ENCODE data around the gene SRPX2.
"Not testable (repeated sequence)": the region's sequence is repeated elsewhere in the genome, so short reads cannot be mapped to it uniquely, and the experiment has no call there.

The SRPX2 gene

GRCh38 chrX:100695991-100696390 is 52.0 kb downstream of the SRPX2 start:
- no peak for DNase-seq (ENCODE audit: extremely low read depth in 1 of 2, low read depth in 1 of 2)

DNA sequence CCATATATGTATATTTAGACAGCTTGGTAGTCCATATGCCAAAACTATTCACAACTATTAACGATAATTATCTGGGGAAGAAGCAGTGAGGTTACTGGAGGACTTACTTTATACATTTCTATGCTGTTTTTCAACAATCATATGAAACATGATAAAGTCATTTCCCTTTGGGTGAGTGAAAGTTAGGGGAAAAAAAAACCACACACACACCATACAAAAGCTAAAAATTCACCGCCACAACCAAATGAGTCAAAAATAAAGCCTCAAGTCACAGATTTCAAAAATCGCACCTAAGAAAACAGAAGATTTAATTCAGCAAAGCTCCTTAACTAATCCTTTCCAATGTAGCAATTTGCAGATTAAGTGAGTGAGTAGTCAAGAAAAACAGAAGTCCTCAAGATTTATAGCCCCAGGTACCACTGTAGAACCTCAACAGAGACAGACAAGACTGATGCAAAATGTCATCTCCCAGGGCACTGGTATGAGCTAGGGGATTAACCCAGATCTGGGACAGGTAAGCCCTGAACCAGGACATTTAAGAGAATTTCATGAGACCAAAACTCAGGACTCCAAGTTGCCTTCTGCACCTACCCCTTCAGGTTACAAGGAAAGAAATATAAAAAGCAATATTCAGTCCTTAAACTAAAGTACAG is 52.8 kb downstream of the SRPX2 start:
- DNase-seq (ENCODE audit: extremely low read depth in 1 of 2, low read depth in 1 of 2): no peak

DNA sequence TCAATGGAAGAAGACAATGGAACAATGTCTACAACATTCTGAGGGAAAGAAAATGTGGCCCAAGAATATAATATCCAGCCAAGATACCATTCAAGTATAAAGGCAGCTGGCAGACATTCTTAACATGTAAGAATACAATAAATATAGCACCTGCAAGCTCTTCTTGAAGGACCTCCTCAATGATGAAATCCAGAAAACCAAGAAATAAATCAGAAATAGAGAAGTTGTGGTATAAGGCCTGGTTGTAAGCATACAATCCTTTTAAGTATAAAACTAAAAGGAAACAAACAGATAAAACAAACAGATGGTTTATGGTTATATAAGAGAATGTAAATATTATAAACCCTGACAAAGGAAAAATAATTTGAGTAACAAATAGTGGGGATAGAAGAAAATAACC is 54.6 kb downstream of the SRPX2 start:
- no peak for DNase-seq (ENCODE audit: extremely low read depth in 1 of 2, low read depth in 1 of 2)

DNA sequence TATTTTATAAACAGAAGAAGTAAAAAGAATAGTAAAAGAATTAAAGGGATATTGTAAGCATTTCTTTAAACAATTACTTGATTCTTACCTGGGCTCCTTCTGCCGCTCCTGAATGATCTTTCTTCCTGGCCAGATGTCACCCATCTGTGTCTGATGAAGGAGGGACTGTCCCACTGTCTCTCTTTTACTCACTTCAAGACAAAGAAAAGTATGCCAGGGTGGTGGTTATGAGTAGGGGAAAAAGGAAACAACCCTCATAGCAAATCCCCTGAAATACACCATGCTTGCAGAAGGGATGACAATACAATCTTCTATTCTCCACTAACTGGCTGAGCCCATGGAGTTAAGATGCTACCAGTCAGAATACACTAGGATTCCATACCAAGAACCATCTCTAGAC is 56.8 kb downstream of the SRPX2 start:
- no peak for DNase-seq (ENCODE audit: extremely low read depth in 1 of 2, low read depth in 1 of 2)

DNA sequence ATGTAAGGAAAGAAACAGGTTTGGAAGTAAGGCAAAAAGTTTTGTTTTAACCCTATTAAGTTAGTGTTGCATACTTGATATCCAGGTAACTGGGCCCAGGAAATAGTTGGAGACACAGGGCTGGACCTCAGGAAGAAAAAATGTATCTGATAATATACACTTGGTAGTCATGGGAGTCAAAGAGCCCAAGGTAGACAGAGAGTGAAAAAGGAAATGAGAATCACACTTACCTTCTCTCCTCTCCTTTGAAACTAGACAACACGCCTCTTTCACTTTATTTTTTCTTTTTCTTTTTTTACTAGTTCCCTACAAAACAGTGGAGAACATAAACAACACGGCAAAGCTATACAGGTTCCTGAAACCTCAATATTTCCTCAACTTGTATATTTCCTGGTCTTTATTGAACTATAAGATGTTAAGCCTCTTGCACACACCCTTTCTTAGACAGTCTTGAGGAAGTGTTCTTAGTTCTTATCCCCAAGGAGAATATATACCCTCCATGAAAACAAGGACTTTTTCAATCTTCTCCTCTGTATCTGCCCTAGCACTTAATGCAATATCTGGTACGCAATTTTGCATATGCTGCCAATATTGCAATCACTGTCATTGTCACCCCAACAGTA is 60.7 kb downstream of the SRPX2 start:
- DNase-seq (ENCODE audit: extremely low read depth in 1 of 2, low read depth in 1 of 2): no peak

DNA sequence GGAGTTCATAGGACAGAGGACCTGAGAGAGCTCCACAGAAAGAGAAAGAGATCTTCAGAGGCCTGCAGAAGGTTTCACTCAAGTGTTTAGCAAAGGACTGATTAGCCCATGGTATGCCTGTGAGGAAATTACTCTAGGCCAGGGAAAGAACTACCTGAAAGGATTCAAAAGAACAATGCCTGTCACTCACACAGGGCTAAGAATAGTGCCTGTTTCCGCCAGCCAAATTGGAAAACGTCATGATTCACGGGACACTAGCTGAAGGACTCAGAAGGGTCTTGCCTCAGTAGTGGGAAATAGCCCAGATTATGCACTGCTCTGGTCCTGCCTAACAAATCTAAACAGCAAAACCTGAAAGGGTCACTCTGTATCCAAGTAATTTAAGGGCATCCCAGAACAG is 66.8 kb downstream of the SRPX2 start:
- no peak for DNase-seq (ENCODE audit: extremely low read depth in 1 of 2, low read depth in 1 of 2)

- no peak for DNase-seq (ENCODE audit: extremely low read depth in 1 of 2, low read depth in 1 of 2)
Measured at GRCh38 chrX:100717363-100717762, 73.4 kb downstream of the SRPX2 start.

- DNase-seq (ENCODE audit: extremely low read depth in 1 of 2, low read depth in 1 of 2): no peak
Measured at GRCh38 chrX:100719139-100719538, 75.1 kb downstream of the SRPX2 start.

GRCh38 chrX:100720301-100720700 is 76.3 kb downstream of the SRPX2 start:
- DNase-seq (ENCODE audit: extremely low read depth in 1 of 2, low read depth in 1 of 2): no peak

- no peak for DNase-seq (ENCODE audit: extremely low read depth in 1 of 2, low read depth in 1 of 2)
Measured at GRCh38 chrX:100721328-100721727, 77.3 kb downstream of the SRPX2 start.

- not testable (repeated sequence) for DNase-seq (ENCODE audit: extremely low read depth in 1 of 2, low read depth in 1 of 2)
Measured at GRCh38 chrX:100724006-100724405, 80.0 kb downstream of the SRPX2 start.

Measured in activated CD8-positive, alpha-beta memory T cell treated with anti-CD3 and anti-CD28 coated beads for 1 hour (primary cell).